Stimulated activated naive CD8-positive, alpha-beta T cell treated with anti-CD3 and anti-CD28 coated beads, Interleukin-15, Interleukin-2, amounts not matched to agents 100 ng/mL and 50 ng/mL, for 24 hours (primary cell): ENCODE data around the gene USP48.

ENCODE experiments used
- H3K27ac Mint-ChIP-seq: one replicate; pipeline ENCODE4 v1.8.0; 2021; ENCODE audit warnings: mild to moderate bottlenecking, mixed read lengths
- H3K27me3 Mint-ChIP-seq: one replicate; pipeline ENCODE4 v1.8.0; 2021; ENCODE audit warnings: mixed read lengths
- H3K36me3 Mint-ChIP-seq: one replicate; pipeline ENCODE4 v1.8.0; 2021; ENCODE audit warnings: low read depth, mixed read lengths
- H3K4me1 Mint-ChIP-seq: one replicate; pipeline ENCODE4 v1.8.0; 2021; ENCODE audit warnings: low read depth, mixed read lengths
- H3K4me3 Mint-ChIP-seq: one replicate; pipeline ENCODE4 v1.8.0; 2021; ENCODE audit warnings: mild to moderate bottlenecking, mixed read lengths
- H3K9me3 Mint-ChIP-seq: one replicate; pipeline ENCODE4 v1.8.0; 2021; ENCODE audit warnings: mixed read lengths

The USP48 gene

GRCh38 chr1:21721295-21721985 is 61.5 kb downstream of the USP48 start:
- Mint-ChIP-seq H3K4me1 (no peaks in the 10 kb centered on the region), H3K4me3 (no peak overlapping the region), H3K27ac (peak overlapping the region; percentile 28), H3K36me3 (peaks cover 64% of the 10 kb centered on the region), H3K27me3 (no peaks in the 10 kb centered on the region), H3K9me3 (no peaks in the 10 kb centered on the region)

- no peaks in the 10 kb centered on the region for H3K4me1 Mint-ChIP-seq
- no peak overlapping the region for H3K4me3 Mint-ChIP-seq
- H3K9me3 Mint-ChIP-seq, result no peaks in the 10 kb centered on the region
- H3K36me3 Mint-ChIP-seq, result peaks cover 65% of the 10 kb centered on the region
- no peaks in the 10 kb centered on the region for H3K27me3 Mint-ChIP-seq
- no peak overlapping the region for H3K27ac Mint-ChIP-seq
Observed at GRCh38 chr1:21716169-21716568, 66.8 kb downstream of the USP48 start.

DNA sequence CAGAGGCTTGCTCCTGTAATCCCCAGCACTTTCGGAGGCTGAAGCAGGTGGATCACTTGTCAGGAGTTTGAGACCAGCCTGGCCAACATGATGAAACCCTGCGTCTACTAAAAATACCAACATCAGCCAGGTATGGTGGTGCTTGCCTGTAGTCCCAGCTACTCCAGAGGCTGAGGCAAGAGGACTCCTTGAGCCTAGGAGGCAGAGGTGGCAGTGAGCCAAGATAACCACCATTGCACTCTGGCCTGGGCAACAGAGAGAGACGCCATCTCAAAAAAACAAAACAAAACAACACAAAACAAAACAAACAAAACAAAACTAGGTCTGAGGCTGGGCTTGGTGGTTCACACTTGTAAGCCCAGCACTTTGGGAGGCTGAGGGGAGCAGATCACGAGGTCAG is 75.1 kb downstream of the USP48 start:
- no peak overlapping the region for H3K27ac Mint-ChIP-seq
- no peaks in the 10 kb centered on the region for H3K9me3 Mint-ChIP-seq
- H3K27me3 Mint-ChIP-seq, result no peaks in the 10 kb centered on the region
- peaks cover 54% of the 10 kb centered on the region for H3K36me3 Mint-ChIP-seq
- H3K4me3 Mint-ChIP-seq, result no peak overlapping the region
- peaks cover 4% of the 10 kb centered on the region for H3K4me1 Mint-ChIP-seq

- Mint-ChIP-seq H3K27ac (no peak overlapping the region), H3K27me3 (no peaks in the 10 kb centered on the region), H3K36me3 (peaks cover 54% of the 10 kb centered on the region), H3K4me1 (peaks cover 4% of the 10 kb centered on the region), H3K9me3 (no peaks in the 10 kb centered on the region), H3K4me3 (no peak overlapping the region)
Observed at GRCh38 chr1:21707086-21707840, 75.7 kb downstream of the USP48 start.

- Mint-ChIP-seq H3K27ac (no peak overlapping the region), H3K4me3 (no peak overlapping the region), H3K27me3 (no peaks in the 10 kb centered on the region), H3K4me1 (peaks cover 4% of the 10 kb centered on the region), H3K9me3 (no peaks in the 10 kb centered on the region), H3K36me3 (peaks cover 56% of the 10 kb centered on the region)
Observed at GRCh38 chr1:21706151-21706835, 76.7 kb downstream of the USP48 start.

- Mint-ChIP-seq H3K27ac (peak overlapping the region; percentile 45), H3K9me3 (no peaks in the 10 kb centered on the region), H3K27me3 (no peaks in the 10 kb centered on the region), H3K4me3 (no peak overlapping the region), H3K4me1 (peaks cover 4% of the 10 kb centered on the region), H3K36me3 (peaks cover 58% of the 10 kb centered on the region)
Observed at GRCh38 chr1:21705303-21705980, 77.5 kb downstream of the USP48 start.

GRCh38 chr1:21704145-21704544 is 78.8 kb downstream of the USP48 start:
- Mint-ChIP-seq H3K9me3 (no peaks in the 10 kb centered on the region), H3K27me3 (no peaks in the 10 kb centered on the region), H3K4me1 (peaks cover 4% of the 10 kb centered on the region), H3K4me3 (no peak overlapping the region), H3K36me3 (peaks cover 64% of the 10 kb centered on the region), H3K27ac (peak overlapping the region; percentile 12)

- Mint-ChIP-seq H3K27ac (no peak overlapping the region), H3K36me3 (peaks cover 66% of the 10 kb centered on the region), H3K27me3 (no peaks in the 10 kb centered on the region), H3K4me1 (peaks cover 5% of the 10 kb centered on the region), H3K9me3 (no peaks in the 10 kb centered on the region), H3K4me3 (no peak overlapping the region)
Observed at GRCh38 chr1:21703318-21703963, 79.5 kb downstream of the USP48 start.

GRCh38 chr1:21702780-21703179 is 80.2 kb downstream of the USP48 start:
- H3K4me3 Mint-ChIP-seq, result no peak overlapping the region
- H3K4me1 Mint-ChIP-seq, result peaks cover 7% of the 10 kb centered on the region
- peaks cover 72% of the 10 kb centered on the region for H3K36me3 Mint-ChIP-seq
- H3K27ac Mint-ChIP-seq, result no peak overlapping the region
- H3K27me3 Mint-ChIP-seq, result no peaks in the 10 kb centered on the region
- no peaks in the 10 kb centered on the region for H3K9me3 Mint-ChIP-seq

DNA sequence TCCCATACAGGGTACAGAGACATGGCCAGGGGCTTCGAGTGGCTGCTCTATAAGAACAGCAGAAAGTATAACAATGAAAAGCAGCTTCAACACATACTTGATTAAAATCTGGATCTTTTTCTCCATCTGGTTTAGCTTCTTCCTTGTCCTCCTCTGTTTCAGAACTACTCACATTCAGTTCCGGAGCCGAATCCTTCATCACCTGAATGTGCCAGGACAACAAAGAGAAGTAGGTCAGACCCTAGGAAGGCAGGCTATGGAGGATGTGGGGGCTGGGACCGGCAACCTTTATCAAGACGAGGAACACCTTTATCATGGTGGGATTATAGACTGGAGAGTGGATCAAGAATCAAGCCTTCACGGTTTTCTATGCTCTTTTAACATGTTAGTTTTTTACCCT is 81.5 kb downstream of the USP48 start:
- Mint-ChIP-seq H3K27ac (no peak overlapping the region), H3K4me1 (peaks cover 7% of the 10 kb centered on the region), H3K9me3 (no peaks in the 10 kb centered on the region), H3K36me3 (peaks cover 65% of the 10 kb centered on the region), H3K27me3 (no peaks in the 10 kb centered on the region), H3K4me3 (no peak overlapping the region)

DNA sequence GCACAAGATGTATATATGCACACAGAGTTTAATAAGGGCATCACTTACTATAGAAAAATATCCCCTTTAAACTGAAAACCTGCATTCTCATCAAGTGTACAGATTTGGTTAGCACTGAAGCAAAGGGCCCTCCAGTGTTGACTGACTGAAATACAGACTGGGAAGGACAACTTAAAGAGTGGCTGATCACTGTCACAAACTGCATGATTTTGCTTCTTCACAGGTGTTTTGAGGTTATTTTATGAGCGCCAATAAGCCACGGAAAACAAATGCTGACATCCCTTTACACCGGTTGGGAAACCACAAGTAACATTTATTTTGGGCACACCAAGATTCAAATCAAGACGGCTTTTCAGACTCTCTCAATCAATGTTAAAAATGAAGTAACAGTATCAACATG is 82.9 kb downstream of the USP48 start:
- Mint-ChIP-seq H3K36me3 (peaks cover 59% of the 10 kb centered on the region), H3K27ac (no peak overlapping the region)

DNA sequence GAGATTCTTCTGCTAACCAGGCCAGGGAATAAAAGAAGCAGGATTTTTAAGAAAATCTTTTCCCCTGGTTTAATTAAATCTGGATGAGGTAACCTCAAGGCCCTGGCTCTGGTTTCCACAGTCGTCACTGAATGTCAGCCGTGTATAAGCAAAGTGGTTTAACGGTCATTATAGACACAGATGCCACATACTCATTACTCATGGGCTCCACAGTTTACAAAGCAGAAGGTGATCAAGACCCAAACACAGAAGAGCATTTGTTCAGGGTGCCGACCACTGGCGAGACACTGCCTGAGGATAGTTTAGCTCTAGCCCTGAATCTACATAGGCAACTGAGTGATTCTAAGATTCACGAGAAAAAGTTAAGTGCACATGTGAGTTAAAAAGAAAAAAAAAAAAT is 86.0 kb downstream of the USP48 start:
- peaks cover 3% of the 10 kb centered on the region for H3K4me1 Mint-ChIP-seq
- no peaks in the 10 kb centered on the region for H3K9me3 Mint-ChIP-seq
- no peak overlapping the region for H3K27ac Mint-ChIP-seq
- no peak overlapping the region for H3K4me3 Mint-ChIP-seq
- peaks cover 60% of the 10 kb centered on the region for H3K36me3 Mint-ChIP-seq
- H3K27me3 Mint-ChIP-seq, result no peaks in the 10 kb centered on the region

More for the DNA sequence above, 82.9 kb downstream of the USP48 start:
- Mint-ChIP-seq H3K4me3 (no peak overlapping the region), H3K9me3 (no peaks in the 10 kb centered on the region), H3K4me1 (peaks cover 7% of the 10 kb centered on the region), H3K27me3 (no peaks in the 10 kb centered on the region)

DNA sequence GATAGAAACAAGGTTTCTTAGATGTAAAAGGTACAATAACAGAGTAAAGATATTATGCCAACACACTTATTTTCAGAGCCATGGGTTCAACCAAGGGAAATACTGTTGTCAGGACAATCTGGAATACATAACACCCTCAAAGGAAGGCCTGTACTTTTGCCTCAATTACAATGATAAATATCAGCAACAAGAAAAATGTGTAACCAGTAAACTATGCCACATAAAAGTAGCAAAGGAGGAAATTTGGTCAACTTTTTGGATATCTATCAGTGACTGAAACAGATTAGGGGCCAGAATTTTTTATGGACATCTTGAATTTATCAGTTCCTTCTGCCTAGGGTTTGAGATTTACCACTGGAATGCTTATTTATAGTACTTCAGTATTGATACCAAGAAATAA is 89.2 kb downstream of the USP48 start:
- Mint-ChIP-seq H3K36me3 (peaks cover 63% of the 10 kb centered on the region), H3K4me1 (peaks cover 3% of the 10 kb centered on the region), H3K27ac (no peak overlapping the region), H3K27me3 (no peaks in the 10 kb centered on the region), H3K4me3 (no peak overlapping the region), H3K9me3 (no peaks in the 10 kb centered on the region)

GRCh38 chr1:21691739-21692138 is 91.2 kb downstream of the USP48 start:
- no peaks in the 10 kb centered on the region for H3K9me3 Mint-ChIP-seq
- no peak overlapping the region for H3K4me3 Mint-ChIP-seq
- no peaks in the 10 kb centered on the region for H3K4me1 Mint-ChIP-seq
- peaks cover 68% of the 10 kb centered on the region for H3K36me3 Mint-ChIP-seq
- H3K27me3 Mint-ChIP-seq, result no peaks in the 10 kb centered on the region
- H3K27ac Mint-ChIP-seq, result no peak overlapping the region
